GM21717 (cell line): ENCODE results near the gene GPX7.
"Not testable (repeated sequence)": the region's sequence is repeated elsewhere in the genome, so short reads cannot be mapped to it uniquely, and the experiment has no call there.

Experiments used
- ATAC-seq: cut with Tn5 transposase; IDR thresholded peaks from one replicate; pipeline ENCODE4 v1.9.1; 2021; ENCODE audit warnings: mild to moderate bottlenecking, moderate library complexity; ENCODE audit not compliant: unreplicated experiment

The GPX7 gene

DNA sequence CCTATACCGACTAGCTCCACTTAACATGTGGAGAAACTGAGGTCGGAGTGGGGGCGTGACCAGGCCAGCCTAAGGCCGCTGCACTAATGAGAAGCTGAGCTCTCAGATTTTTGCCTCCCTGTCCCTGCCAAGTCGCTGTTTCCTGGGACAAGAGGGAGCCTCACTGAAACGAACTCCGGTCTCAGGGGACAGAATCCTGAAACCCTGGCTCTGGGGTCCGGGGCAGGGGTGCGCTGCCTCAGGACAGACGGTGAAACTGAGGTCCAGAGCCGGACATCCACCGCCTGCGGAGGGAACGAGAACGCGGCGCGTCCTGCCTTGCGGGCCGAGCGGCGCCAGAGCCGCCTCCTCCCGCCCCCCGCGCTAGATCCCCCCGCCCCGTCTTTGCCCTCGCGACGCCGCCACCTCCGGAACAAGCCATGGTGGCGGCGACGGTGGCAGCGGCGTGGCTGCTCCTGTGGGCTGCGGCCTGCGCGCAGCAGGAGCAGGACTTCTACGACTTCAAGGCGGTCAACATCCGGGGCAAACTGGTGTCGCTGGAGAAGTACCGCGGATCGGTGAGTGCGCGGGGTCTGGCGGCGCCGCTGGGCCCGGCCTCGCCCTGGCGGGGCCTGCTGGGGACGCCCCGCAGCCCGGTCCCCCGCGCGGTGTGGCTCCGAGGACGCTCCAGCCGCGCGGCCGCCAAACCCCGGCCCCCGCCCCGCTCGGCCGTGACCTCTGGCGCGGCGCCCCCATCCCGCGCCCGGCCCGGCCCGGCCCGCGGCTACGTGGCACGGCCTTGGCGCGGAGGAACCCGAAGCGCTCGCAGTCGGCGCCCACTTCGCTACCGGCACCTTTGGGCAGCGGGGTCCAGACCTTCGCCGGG is at the start of gene GPX7:
Gene GPX7 (plus strand): TSS at position 381 of the 865 bp plus-strand sequence. CDS start 39 bp downstream, at position 420.
- ATAC-seq: no peak

DNA sequence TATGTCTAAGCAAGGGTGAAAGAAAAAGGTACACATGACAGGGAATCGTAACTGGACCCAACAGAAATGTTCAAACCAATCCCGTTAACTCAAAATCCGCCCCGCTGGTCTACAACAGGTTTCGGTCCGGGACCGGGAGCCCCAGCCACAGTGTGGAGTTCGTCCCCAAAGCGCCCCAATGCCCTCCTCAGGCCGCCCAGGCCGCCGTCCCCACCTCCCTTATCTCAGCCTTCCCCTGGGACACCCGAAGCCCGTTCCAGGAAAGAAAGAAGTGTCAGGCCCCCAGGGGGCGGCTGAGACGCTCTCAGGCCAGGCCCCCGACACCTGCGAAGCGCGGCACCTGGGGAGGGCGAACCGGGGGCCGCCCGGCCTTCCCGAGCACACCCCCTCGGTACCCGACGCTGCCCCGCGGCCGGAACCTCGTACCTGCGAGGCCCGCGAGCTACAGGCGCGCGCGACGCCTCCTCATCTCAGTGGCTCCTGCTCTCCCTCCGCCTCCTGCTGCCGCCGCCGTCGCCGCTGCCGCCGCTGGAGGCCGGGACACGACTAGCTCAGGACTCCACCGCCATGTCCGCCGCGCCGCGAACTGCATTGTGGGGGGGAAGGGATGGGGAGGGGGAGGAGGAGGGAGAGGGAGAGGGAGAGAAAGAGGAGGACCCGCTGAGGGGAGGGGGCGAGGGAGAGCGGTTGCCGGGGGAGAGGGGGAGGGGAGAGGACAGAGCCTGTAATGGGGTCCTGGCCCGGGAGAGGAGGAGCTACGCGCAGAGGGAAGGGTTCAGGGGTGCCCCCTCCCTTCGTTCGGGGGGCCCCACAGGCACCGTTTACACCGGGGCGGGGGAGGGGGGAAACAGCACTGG is 49.4 kb upstream of the GPX7 start, which contains the start of gene TUT4:
Gene TUT4 (minus strand): TSS at position 588 of the 857 bp plus-strand sequence. CDS start 26,812 bp downstream, outside the sequence.
- ATAC-seq: peak; percentile 40

DNA sequence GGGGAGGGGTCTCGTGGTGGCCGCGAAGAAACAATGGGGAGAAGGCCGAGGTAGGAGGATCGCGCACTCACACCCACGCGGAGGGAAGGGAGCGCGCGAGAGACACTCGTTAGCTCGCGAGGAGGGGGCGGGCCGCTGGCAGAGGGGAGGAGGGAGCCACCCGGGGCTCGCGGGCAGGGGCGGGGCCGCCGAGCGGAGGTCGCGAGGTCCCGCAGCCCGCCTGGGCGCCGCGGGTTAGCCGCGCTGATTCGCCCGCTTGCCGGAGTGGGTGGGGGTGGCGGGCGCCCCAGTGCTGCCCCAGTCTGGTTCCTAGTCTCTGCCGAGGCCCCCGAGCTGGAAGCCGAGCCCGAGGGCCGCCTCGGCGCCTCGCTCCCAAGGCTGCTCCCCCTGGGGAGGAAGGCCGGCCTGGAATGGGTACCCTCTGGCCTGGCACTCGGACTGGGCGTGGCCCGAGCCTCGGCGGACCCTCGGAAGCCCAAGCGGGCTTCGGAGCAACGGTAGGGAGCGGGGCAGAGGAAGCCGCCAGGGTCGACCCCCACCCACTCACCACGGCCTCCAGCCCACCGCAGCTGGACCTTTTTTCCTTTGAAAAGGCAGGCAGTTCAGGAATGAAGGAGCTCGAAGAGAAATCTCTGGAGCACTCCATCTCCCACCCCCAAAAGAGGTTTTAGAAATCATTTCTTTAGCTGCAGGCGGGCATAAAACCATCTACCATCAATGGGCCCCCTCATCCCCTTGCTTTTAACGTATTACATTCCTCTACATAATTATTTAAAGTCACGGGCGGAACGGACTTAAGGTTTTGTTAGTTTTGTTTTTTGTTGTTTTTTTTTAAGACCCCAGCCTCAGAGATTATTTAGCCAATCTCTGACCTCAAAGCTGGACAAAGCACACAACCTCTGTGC is 48.6 kb upstream of the GPX7 start:
- ATAC-seq: peak; percentile 56

DNA sequence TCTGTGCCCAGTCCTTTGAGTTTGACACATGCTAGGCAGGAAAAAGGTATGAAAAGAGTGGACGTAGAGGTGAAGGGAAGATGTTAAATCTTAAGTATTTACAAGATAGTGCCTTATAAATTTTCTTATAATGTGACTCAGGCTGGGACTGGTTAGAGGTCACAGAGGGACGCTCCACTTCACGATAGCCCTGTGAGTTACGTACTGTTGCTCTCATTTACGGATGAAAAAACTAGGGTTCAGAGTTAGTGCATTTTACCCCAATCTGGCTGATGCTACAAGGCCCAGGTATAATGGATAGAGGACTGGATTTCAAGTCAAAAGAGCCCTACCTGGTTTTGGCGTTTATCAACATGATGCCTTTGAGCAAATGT is 47.9 kb upstream of the GPX7 start:
- no peak for ATAC-seq

DNA sequence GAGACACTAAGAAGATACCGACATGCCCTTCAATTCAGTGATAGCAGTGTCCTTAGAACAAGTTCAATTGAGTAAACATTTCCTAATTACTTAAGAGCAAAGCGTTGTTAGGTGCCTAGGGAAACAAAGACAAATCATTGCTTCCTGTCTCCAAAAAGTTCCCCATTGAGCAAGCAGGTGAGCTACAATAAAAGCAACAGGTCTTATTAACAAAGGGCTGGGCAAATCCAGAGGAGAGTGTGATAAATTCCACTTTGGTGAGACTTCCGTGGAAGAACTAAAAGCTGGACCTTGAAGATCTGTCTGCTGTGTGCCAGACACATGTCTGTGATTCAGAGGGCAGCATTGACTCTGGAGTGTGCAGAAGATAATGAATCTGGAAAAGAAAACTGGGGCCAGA is 47.4 kb upstream of the GPX7 start:
- no peak for ATAC-seq

DNA sequence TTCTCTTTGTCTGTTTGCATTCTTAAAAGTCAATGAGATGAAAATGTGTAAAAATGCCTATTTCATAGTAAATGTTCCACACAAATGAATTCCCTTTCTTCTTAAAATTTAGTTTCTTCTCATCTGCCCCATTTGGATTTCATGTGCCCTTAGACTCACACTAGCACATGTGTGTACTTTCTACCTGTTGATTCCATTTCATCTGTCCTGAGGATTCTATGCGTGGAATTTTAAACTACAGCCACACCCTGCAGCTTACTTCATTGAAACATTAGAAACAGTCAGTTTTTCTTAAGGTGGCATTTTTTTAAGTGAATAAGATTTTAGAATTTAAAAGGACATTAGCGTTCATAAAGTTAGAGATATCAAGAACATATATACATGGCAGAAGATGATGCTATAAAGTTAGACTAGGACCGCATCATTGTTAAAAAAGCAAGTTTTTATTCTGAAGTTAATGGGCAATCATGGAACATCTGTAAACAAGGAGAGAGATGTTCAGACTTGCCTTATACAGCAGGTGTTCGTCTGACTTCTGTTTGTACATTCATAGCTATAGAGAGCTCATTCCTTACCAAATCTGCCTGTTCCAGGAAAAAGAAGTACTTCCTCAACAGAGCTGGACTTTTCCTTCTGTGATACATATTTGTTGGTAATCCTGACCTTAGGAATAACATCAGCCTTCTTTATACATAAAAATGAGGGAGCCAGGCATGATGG is 45.4 kb upstream of the GPX7 start:
- no peak for ATAC-seq

DNA sequence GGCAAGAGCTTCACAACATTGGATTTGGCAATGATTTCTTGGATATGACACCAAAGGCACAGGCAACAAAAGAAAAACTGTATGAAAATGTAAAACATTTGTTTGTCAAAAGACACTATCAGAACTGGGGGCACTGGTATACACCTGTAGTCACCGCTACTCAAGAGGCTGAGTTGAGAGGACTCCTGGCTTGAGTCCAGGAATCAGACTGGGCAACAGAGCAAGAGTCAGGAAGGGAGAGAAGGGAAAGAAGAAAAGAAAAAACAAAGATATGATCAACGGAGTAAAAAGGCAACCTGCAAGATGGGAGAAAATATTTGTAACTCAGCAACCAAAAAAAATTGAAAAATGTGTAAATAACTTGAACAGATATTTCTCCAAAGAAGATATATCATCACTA is 43.2 kb upstream of the GPX7 start:
- ATAC-seq: no peak

DNA sequence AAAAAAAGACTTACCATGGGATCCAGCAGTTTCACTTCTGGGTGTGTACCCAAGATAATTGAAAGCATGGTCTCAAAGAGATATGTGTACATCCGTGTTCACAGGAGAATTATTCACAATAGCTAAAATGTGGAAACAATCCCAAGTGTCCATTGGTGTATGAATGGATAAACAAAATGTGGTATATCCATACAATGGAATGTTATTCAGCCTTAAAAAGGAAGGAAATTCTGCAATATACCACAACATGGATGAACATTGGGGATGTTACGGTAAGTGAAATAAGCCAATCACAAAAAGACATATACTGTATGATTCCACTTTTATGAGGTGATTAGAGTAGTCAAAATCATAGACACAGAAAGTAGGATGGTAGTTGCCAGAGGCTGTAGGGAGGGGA is 42.3 kb upstream of the GPX7 start:
- ATAC-seq: no peak

DNA sequence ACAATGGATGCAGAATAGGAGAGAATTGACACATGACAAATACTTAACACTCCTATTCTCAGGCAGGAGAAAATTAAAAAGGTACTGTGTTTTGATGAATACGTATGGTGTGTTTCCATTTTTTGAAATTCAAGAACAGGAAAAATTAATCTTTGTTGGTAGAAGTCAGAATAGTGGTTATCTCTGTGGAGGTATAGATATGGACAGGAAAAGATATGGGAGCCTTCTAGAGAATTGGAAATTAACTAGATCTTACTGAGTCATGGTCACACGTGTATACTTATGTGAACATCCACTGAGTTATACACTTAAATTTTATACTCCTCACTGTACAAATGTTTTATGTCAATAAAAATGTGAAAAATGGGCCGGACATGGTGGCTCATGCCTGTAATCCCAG is 39.4 kb upstream of the GPX7 start:
- ATAC-seq: no peak

DNA sequence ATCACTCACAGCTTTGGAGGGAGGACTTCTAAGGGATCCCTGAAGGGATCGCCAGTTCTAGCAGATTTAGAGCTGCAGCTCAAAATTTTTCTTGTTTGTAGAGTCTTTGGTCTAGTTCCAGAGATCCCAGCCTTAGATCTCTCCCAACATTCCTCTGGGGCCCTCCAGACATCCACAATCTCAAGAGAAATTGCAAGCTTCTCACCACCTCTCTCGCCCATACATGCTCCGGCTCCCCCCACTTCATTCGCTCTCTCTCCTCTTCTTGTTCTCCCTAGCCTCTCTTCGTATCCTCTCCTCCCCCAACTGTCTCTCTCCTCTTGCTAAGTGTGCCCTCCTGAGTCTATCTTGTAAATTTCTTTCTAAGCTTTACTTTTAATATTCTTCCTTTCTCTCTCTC is 34.2 kb upstream of the GPX7 start:
- ATAC-seq: no peak

DNA sequence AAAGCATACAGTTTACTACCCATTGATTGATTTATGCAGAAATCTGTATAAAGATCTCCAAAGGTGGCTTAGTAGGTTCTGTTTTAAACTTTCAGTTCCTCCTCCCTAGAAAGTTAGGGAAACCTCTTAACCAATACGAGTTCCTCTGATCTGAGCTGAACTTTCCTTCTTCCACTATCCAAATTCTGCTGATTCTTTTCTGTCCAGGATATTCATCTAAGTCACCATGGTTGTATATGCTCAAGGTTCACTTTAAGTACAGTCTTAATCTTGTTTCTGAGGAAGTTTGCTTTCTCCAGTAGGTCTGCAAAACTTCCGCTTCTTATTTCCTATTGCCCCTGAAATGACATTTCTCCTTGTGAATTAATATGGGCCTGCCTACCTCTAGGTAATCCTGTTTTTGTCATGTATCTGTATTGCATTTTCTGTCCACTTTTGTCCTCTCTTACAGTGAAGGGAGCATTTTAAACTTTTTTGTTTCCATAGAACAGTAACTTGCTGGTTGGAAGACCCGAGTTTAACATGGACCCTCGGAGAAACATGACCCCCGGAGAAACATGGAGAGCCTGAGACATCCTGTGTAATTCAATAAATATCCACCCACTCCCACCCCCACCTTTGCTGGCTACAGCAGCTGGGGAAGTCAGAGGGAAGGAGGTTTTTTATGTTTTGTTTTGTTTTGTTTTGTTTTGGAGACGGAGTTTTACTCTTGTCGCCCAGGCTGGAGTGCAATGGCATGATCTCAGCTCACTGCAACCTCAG is 32.5 kb upstream of the GPX7 start:
- no peak for ATAC-seq

DNA sequence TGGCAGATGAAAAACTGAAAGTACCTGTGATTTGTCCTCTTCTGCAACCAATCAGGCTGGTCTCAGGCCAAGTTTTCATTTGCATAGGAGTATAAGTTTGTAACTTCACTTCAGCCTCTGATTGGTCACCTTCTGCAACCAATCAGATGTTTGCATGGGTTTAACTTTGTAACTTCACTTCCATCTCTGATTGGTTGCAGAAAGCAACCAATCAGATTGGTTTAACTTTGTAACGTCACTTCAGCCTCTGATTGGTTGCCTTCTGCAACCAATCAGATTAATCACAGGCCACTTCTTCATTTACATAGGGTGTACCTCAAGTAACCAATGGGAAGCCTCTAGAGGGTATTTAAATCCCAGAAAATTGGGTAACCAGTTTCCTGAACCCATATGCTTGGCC is 30.4 kb upstream of the GPX7 start:
- no peak for ATAC-seq

DNA sequence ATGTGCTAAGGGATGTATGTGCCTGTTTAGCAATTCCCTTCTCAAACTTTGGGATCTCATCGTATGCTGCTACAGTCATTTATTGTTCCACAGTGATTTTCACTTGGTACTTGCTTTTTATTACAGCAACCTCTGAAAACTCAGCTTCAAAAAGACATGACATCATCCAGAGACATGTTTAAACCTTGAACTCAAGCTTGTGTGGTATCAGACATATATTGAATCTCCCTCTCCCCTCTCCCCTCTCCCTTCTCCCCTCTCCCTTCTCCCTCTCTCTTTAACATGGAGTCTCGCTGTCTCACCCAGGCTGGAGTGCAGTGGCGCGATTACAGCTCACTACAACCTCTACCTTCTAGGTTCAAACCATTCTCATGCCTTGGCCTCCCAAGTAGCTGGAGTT is 29.8 kb upstream of the GPX7 start:
- no peak for ATAC-seq

DNA sequence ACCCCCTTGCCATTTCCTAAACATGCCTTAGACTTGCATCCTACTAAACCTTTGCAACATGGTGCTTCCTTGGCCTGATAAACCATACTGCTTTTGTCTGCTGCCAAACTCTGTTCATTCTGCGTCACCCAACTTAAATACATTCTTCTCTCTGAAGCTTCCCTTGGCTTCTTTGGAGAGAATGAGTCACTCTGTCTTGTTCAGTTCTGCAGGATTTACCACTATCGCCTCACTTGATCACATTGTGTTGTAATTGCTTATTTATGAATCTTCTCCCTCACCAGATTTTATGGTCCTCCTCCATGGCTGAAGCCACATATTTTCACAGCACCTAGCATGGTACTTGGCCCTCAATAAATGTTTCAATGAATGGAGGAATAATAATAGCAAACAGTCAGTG is 27.6 kb upstream of the GPX7 start:
- ATAC-seq: no peak

DNA sequence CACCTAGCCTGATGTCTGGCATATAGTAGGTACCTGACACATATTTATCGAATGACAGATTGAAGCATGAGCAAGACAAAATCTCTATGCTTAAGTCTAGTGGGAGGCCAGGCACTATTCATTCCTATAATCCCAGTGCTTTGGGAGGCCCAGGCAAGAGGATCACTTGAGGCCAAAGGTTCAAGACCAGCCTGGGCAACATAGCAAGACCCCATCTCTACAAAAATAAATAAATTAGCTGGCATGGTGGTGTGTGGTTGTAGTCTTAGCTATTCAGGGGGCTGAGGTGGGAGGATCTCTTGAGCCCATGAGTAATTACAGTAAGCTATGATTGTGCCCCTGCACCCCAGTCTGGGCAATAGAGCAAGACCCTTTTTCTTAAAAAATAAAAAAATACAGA is 26.1 kb upstream of the GPX7 start:
- ATAC-seq: no peak

DNA sequence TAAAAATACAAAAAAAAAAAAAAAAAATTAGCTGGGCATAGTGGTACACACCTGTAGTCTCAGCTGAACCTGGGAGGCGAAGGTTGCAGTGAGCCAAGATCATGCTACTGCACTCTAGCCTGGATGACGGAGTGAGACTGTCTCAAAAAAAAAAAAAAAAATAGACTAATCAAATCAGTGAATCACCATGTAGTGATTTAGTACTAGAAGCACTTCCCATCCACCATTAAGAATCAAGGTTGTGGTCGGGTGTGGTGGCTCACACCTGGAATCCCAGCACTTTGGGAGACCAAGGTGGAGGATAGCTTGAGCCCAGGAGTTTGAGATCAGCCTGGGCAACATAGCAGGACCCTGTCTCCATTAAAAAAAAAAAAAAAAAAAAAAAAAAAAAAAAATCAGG is 24.1 kb upstream of the GPX7 start:
- ATAC-seq: not testable (repeated sequence)

DNA sequence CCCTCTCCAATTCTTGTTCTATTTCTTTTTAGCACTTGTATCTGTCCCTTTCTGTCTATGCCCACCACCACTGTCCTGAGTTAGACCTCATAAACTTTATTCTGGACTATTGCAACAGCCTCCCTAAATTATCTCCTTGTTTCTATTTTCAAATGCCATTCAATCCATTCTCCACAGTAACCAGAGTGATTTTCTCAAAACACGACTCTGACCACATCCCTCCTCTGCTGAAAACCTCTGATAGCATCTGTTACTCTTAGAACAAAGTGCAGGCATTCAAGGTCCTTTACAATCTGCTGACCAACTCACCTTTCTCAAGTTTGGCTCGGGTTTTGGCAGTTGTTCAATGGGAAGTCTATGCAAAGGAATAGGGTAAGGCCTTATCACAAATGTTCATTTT is 22.8 kb upstream of the GPX7 start:
- ATAC-seq: no peak

DNA sequence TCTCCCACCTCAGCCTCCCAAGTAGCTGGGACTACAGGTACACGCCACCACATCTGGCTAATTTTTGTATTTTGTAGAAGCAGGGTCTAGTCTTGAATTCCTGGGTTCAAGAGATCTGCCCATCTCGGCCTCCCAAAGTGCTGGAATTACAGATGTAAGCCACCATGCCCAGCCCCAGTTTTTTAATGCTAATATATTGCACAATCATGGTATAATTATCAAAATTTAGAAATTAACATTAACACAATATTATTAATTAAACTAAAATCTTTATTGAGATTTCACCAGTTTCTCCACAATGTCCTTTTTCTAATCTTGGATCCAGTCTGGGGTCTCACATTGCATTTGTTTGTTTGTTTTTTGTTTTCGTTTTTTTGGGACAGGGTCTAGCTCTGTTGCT is 21.9 kb upstream of the GPX7 start:
- no peak for ATAC-seq

DNA sequence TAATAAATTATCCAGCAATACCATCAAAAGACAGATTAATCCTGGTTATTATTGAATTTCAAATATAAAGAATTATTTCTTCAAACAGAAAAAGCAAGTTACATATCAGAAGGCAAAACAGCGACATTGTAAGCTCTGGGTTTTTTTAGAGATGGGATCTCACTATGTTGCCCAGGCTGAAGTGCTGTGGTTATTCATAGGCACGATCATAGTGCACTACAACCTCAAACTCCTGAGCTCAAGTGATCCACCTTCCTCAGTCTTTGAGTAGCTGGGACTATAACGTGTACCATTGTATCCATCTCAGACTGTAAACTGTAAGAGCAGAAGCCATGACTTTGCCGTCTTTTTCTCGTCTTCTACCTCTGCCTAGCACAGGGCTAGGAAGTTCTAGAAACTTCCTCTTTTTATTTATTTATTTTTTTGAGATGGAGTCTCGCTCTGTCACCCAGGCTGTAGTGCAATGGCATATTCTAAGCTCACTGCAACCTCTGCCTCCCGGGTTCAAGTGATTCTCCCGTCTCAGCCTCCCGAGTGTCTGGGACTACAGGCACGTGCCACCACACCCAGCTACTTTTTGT is 20.0 kb upstream of the GPX7 start:
- ATAC-seq: no peak
